Small intestine (tissue), 4 donors: Measurements from ENCODE around the gene SLC18B1. TPM values are rescaled to one million over a fixed set of nuclear protein-coding genes. Genes with fewer than 3 reads are reported as not detected.

Experiments used
- polyA plus RNA-seq, 4 donors: library from polyadenylated mRNA; stranded (reverse) in 3 of 4; unstranded in 1 of 4; fragments of 200-250 nt in 3 of 4; fragments of 120-200 nt in 1 of 4; gene quantifications; one replicate each; pipeline versions ENCODE4 v1.2.1 to v1.2.3, GENCODE V29; 2013
- donor health status: healthy with polysubstance abuse.
- donor health status: Bipolar disorder and iron deficiency.
- donor health status: healthy.

Gene SLC18B1
- polyA plus RNA-seq, 4 donors: 6.2 to 23.0 (median 15.0) TPM

Other genes starting within 250 kb of the SLC18B1 start
- gene TAAR8, start 246.0 kb downstream of the SLC18B1 start, polyA plus RNA-seq: not detected
- gene TAAR6, start 228.3 kb downstream of the SLC18B1 start, polyA plus RNA-seq: not detected
- not detected for gene TAAR5, start 208.9 kb downstream of the SLC18B1 start, polyA plus RNA-seq
- gene TAAR2, start 174.4 kb downstream of the SLC18B1 start, polyA plus RNA-seq: not detected
- gene TAAR1, start 139.5 kb downstream of the SLC18B1 start, polyA plus RNA-seq: under 1 TPM in 1 of 4 donors, not detected in 3; 0.09 TPM
- 100 to 1,000 TPM in 2 of 4 donors, 10 to 100 TPM in 1, 1 to 10 TPM in 1; 3.2 to 268 (median 154) TPM for gene VNN1, start 84.6 kb downstream of the SLC18B1 start, polyA plus RNA-seq
- gene VNN2, start 40.7 kb downstream of the SLC18B1 start, polyA plus RNA-seq: 1 to 10 TPM in 3 of 4 donors, not detected in 1; 1.1 to 1.2 (median 1.1) TPM
- gene RPS12, start 15.9 kb upstream of the SLC18B1 start, polyA plus RNA-seq: 1,000 to 10,000 TPM; 1,501 to 3,927 (median 2,800) TPM